ENCODE measurements around the gene MLXIPL.
"Not testable (repeated sequence)": the region's sequence is repeated elsewhere in the genome, so short reads cannot be mapped to it uniquely, and the experiment has no call there.

The MLXIPL gene, protein sequence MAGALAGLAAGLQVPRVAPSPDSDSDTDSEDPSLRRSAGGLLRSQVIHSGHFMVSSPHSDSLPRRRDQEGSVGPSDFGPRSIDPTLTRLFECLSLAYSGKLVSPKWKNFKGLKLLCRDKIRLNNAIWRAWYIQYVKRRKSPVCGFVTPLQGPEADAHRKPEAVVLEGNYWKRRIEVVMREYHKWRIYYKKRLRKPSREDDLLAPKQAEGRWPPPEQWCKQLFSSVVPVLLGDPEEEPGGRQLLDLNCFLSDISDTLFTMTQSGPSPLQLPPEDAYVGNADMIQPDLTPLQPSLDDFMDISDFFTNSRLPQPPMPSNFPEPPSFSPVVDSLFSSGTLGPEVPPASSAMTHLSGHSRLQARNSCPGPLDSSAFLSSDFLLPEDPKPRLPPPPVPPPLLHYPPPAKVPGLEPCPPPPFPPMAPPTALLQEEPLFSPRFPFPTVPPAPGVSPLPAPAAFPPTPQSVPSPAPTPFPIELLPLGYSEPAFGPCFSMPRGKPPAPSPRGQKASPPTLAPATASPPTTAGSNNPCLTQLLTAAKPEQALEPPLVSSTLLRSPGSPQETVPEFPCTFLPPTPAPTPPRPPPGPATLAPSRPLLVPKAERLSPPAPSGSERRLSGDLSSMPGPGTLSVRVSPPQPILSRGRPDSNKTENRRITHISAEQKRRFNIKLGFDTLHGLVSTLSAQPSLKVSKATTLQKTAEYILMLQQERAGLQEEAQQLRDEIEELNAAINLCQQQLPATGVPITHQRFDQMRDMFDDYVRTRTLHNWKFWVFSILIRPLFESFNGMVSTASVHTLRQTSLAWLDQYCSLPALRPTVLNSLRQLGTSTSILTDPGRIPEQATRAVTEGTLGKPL

DNA sequence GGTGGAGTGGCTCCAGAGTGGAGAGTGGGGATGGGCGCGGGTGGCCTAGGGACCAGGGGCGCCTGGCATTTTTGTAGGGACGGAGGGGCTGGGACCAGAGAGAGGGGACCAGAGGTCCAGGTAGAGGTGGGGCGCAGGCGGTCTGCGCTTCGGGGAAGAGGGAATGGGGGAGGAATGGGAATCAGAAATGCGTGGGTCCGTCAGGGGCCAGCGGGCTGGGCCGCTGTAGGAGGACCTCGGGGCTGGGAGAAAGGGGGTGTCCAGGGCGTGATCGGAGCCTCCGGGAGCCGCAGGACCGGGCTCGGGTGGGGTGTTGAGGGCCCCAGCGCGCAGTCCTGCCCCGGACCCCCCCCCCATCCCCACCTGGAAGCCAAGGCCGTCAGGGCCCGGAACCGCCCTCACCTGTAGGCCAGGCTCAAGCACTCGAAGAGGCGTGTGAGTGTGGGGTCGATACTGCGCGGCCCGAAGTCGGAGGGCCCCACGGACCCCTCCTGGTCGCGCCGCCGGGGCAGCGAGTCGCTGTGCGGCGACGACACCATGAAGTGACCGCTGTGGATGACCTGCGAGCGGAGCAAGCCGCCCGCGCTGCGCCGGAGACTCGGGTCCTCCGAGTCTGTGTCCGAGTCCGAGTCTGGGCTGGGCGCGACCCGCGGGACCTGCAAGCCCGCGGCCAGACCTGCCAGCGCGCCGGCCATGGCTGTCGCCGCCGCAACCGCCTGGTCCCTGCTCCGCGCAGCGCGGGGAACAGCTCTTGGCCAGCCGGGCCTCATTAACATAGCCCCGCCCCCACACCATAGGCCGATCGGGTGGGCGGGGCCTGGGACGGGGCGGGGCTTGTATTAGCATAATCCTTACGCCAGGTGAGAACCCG is at the start of gene MLXIPL:
Gene MLXIPL, minus strand, starts transcription at position 725 of the 871 bp plus-strand sequence. Its CDS starts 30 bp downstream, at position 695.
- in situ Hi-C loops (cut with HindIII; ENCODE audit: low sequenced_read_pairs) = no loop called here

DNA sequence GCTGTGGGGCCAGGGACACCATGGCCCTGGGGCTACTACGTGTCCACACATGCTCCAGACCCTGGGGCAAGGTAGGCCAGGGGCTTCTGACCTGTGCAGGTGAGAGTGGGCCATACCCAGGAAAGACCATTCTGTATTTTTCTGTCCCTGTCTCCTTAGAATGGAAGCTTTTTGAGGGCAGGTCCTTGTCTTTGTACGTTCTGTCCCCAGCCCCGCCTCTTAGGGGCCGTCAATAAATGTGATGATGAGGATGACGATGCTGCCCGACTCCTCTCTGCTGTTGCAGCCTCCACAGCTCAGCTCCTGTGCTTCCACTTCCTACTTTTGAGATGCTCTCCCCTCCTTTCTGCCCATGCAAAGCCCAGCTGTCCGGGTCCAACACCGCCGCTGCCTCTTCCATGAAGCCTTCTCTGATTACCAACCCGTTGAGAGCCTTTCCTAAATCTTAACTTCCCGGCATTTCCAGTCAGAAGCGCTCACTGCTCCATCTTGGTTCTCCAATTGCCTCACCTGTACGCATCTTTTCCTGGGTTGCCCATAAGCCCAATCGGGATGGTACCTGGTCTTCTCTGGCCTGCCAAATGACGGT is 47.6 kb upstream of the MLXIPL start:
- in situ Hi-C loops (cut with HindIII; ENCODE audit: low sequenced_read_pairs) = loop anchor here (10.0 kb wide), 1 partner anchor 67 kb away; no protein-coding TSS in a partner anchor

DNA sequence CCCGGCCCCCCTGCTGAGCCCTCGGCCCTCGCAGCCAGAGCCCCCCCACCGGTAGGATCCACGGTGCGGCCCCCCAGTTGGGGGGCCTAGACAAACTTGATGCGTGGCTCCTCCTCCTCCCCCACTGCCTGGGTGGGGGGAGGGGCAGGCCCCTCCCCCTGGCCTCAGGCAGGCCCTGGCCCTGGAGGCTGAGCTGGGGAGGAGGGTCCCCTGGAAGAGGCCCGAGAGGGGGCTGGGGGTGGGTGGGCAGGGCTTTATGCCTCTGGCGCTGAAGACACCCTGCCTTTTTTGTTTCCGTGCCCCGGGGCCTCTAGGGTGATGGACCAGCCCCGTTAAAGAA is 47.0 kb upstream of the MLXIPL start:
- in situ Hi-C loops (cut with HindIII; ENCODE audit: low sequenced_read_pairs) = loop anchor here (10.0 kb wide), 1 partner anchor 66 kb away; no protein-coding TSS in a partner anchor

DNA sequence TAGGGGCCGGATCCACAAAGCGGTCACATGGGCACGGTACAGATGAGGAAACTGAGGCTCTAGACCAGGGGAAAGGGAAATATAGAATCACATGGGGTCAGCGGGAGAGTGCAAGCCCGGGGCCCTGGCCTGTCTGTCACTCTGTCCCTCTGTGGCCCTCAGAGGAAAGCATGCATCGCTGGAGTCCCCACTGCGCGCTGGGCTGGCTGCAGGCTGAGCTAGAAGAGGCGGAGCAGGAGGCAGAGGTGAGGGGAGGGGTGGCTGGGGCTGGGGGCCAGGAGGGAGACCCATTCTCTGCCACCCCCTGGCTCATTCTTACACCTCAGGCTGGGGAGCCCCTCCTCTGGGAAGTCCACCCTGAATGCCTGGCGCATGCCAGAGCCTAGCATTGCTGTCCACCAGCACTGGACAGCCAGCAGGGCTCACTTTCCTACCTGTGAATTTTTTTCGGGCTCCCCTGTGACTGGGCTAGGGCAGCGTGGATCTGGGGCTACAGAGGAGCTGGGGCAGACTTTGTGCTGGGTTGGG is 45.6 kb upstream of the MLXIPL start:
- in situ Hi-C loops (cut with HindIII; ENCODE audit: low sequenced_read_pairs) = loop anchor here (10.0 kb wide), 1 partner anchor 65 kb away; no protein-coding TSS in a partner anchor

DNA sequence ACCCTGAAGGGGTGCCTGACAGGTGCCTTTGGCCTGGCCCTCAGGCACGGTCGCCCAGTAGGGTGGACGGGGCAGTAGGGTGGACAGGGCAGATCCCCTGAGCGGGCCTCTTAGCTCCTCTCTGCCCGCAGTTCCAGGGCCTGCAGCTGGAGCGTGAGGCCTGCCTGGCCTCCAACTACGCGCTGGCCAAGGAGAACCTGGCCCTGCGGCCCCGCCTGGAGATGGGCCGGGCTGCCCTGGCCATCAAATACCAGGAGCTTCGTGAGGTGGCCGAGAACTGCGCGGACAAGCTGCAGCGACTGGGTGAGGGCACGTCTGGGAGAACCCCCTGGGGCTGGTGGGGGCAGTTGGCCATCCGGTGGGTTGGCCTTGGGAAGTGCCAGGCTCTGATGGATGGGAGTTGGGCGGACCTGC is 45.0 kb upstream of the MLXIPL start:
- in situ Hi-C loops (cut with HindIII; ENCODE audit: low sequenced_read_pairs) = no loop called here

DNA sequence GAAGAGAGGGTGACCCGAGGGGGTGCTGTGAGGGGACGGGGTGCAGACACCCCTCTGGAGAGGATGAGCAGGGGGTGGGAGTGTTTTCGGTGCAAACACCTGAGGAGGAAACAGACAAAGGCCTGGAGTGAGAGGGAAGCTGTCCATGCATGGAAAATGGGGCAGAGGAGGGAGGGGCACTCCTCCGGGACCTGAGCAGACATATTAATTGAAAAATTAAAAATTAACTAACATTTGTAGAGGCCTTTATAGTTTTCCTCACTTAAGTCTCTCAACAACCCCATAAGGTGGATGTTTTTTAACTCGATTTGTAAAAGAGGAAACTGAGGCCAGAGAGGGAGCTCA is 44.5 kb upstream of the MLXIPL start:
- in situ Hi-C loops (cut with HindIII; ENCODE audit: low sequenced_read_pairs) = no loop called here

DNA sequence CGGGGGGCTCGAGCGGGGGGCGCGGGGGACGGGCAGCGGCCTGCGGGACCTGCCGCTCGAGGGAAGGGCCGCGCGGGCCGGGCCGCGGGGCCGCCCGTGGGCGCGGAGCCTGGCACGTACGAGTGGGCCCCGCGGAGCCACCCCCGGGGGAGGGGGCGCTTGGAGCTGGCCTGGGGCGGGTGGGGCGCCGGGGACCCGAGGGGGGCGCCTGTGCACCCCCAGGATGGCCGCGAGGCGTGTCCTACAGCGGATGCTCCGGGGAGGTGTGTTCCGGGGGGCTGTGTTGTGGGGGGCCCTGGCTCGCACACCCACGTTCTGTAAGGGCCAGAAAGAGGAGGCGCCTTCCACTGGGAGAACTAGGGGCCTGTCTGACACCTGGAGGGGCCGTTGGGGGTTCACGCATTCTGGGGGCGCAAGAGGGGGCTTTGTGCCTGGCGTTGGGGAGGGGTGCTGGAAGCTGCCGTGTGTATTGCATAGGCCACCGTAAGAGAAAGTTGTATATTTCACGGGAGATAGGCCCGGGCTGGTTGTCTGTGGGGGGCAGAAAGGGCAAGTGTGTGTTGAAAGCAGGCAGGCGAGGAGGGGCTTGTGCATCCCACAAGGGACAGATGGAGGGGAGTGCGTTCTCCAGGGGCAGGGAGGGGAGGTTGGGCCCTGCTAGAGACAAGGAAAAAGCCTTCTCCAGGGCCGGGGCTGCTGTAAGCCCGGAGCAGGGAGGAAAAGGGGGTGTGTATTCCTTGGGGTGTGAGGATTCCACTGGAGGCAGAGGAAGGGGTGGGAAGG is 44.0 kb upstream of the MLXIPL start:
- in situ Hi-C loops (cut with HindIII; ENCODE audit: low sequenced_read_pairs) = no loop called here

DNA sequence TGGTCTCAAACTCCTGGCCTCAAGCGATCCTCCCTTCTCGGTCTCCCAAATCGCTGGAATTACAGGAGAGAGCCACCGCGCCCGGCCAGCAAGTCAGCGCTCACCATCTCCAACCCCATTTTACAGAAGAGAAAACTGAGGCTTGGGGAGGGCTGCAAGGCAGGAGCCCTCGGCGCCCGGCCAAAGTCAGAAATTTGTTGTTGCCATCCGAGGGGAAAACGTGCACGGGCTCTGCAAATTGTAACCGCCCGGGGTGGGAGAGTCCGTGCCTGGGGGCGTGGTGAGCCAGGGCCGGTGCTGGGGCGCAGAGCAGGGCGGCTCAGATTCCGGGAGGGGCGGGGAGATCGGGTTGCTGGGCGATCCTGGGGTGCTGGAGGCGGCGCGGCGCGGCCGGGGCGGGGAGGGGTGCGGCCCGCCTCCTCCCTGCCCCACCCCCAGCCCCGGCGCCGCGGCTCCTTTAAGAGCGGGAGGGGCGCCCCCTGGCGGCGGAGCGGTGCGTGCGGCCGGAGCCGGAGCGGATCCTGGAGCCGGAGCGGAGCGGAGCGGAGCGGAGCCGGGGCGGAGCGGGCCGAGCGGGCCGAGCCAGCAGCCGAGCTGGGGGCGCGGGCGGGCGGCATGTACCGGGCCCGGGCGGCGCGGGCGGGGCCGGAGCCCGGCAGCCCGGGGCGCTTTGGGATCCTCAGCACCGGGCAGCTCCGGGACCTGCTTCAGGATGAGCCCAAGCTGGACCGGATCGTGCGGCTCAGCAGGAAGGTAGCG is 43.2 kb upstream of the MLXIPL start, which contains the start of gene VPS37D:
Gene VPS37D, plus strand, starts transcription at position 488 of the 759 bp plus-strand sequence. Its CDS starts 128 bp downstream, at position 616.
- in situ Hi-C loops (cut with HindIII; ENCODE audit: low sequenced_read_pairs) = no loop called here

DNA sequence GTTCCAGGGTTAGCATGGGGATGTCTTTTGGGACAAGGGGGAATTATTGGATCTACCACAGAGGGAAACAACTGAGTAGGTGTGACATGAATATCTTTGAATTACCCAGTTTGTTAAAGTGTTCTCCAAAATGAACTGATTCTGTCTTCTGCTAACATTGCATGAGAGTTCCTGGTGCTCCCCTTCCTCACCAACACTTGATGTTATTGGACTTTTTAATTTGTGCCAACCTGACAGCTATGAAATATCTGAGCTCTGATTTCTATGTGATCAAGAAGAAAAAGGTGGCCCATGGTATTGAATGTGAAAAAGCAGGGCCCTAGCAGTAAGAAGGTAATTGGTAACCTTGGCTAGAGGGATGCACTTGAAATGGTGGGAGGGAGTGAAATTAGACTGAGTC is 38.7 kb upstream of the MLXIPL start:
- in situ Hi-C loops (cut with HindIII; ENCODE audit: low sequenced_read_pairs) = no loop called here

DNA sequence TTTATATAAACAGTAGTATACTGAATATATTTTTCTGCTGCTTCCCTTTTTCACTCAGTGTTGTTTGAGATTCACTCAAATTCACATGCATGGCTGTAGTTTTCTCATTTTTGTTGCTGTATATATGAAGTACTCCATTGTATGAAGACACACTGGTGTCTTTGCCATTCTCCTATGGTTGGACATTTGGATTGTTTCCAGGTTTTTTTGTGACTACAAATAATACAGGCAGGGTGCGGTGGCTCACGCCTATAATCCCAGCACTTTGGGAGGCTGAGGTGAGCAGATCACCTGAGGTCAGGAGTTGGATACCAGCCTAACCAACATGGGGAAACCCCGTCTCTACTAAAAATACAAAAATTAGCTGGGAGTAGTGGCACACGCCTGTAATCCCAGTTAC is 36.3 kb upstream of the MLXIPL start:
- in situ Hi-C loops (cut with HindIII; ENCODE audit: low sequenced_read_pairs) = not testable (repeated sequence)

DNA sequence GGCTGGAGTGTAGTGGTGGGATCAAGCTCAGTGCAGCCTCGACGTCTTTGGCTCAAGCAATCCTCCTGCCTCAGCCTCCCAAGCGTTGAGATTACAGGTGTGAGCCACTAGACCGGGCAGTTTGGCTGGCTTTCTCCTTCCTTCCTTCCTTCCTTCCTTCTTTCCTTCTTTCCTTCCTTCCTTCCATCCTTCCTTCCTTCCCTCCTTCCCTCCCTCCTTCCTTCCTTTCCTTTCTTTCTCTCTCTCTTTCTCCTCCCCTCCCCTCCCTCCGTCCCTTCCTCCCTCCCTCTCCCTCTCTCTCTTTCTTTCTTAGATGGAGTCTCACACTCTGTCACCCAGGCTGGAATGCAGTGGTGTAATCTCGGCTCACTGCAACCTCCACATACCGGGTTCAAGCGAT is 35.7 kb upstream of the MLXIPL start:
- in situ Hi-C loops (cut with HindIII; ENCODE audit: low sequenced_read_pairs) = no loop called here

DNA sequence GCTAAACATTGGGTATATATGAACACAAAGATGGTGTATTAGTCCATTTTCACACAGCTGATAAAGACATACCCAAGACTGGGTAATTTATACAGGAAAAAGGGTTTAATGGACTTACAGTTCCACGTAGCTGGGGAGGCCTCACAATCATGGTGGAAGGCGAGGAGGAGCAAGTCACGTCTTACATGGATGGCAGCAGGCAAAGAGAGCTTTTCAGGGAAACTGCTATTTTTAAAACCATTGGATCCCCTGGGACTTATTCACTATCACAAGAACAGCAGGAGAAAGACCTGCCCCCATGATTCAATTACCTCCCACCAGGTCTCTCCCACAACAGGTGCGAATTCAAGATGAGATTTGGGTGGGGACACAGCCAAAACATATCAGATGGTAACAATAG is 31.0 kb upstream of the MLXIPL start:
- in situ Hi-C loops (cut with HindIII; ENCODE audit: low sequenced_read_pairs) = not testable (repeated sequence)

DNA sequence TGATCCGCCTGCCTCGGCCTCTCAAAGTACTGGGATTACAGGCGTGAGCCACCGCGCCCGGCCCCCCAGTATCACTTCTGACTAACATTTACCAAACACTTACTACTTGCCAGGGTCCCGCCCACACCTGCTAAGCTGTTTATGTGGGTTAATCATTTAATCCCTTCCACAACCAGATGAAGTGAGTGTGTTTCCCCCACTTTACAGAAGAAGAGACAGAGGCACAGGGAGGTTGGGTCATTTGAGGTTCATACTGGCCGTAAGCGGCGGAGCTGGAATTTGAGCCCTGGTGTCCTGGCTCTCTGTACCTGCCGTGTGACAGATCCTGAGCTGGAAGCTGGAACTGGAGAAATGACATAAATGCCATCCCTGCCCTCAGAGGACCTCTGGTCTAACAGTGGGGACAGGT is 28.2 kb upstream of the MLXIPL start:
- in situ Hi-C loops (cut with HindIII; ENCODE audit: low sequenced_read_pairs) = no loop called here

DNA sequence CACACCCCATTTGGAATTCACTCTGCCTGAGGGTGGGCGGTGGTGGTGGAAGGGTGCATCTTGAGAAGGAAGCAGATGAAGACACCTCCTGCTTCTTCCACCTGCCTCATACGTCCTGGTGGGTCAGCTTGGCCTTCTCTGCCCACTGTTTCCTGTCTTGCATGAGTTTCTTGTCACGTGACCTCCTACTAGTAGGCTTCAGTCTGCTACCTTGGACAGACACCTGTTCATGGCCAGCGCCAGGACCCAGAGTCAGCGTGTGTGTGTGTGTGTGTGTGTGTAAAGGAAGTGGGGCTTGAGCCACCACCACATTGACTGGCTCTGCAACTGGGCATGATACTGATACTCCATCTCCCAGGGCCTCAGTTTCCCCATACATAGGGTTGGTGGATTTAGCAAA is 26.2 kb upstream of the MLXIPL start:
- in situ Hi-C loops (cut with HindIII; ENCODE audit: low sequenced_read_pairs) = no loop called here

DNA sequence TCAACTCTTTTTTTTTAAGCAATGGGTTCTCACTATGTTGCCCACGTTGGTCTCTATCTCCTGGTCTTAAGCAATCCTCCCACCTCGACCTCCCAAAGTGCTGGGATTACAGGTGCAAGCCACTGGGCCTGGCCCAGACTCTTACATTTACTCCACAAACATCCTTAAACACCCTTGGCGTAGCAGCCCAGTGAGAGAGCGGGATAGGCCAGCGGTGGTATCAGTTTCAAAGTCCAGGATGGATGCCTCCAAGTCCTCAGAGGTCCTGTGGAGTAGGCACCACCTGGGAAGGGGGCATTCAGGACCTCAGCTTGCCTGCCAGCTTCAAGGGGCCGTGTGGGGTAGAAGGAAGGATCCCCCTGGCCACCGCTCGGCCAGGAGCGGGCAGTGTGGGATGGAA is 25.3 kb upstream of the MLXIPL start:
- in situ Hi-C loops (cut with HindIII; ENCODE audit: low sequenced_read_pairs) = no loop called here

DNA sequence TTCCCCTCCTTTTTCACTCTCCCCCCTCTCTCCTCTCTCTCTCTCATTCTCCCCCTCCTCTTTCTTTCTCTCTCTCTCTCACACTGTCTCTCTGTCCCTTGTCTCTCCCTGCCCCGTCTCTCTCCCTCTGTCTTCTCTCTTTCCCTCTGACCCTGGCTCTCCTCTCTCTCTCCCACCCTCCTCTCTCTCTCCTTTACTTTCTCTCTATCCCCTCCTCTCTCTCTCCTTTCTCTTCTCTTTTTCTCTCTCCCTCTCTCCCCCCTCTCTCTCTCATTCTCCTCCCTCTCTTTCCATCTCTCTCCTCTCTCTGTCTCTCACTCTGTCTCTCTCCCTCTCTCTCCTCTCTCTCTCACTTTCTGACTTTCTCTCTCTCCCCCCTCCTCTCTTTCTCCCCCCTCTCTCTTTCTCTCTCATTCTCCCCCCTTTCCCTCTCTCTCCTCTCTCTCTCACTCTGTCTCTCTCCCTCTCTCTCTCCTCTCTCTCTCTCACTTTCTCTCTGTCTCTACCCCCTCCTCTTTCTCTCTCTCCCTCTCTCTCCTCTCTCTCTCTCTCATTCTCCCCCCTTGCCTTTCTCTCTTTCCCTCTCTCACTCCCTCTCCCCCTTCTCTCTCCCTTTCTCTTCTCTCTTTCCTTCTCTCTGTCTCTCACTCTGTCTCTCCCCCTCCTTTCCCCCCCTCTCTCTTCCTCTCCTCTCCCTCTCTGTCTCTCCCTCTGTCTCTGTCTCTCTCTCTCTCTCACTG is 24.4 kb upstream of the MLXIPL start:
- in situ Hi-C loops (cut with HindIII; ENCODE audit: low sequenced_read_pairs) = no loop called here

DNA sequence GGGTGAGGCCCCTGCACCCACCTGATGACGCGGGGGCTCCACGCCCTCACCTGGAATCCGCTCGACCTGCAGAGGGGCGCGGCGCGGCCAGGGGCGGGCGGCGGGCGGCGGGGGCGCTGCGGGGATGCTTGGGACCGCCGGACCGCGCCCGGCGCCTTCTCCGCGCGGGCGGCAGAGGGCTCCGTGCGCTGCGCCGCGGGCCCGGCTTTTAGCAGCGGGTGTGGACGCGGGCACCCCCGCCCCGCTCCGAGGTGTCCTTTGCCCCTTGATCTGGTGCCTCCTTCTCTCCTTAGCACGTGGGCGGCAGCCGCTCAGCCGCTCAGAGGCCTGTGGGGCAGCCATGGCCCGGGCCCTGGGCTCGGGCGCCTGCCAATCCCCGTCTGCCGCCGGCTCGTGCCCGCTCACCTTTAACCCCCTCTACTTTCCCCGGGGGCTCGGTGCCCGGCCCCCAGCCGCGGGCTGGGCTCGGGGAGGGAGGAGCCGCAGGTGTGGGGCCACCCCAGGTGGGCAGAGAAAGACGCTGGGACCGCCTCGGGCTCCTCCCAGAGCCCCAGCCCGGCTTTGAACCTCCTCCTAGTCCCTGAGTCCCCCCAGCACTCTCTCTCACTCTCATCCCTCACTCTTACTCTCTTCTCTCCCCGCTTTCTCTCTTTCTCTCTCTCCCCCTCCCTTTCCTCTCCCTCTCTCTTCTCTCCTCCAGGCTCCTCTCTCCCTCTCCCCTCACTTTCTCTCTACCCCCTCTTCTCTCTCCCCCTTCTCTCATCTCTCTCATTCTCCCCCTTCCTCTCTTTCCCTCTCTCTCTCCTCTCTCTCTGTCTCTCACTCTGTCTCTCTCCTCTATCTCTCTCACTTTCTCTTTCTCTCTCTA is 23.6 kb upstream of the MLXIPL start:
- in situ Hi-C loops (cut with HindIII; ENCODE audit: low sequenced_read_pairs) = no loop called here

All from DLD1 (cell line).